ENCODE data around the gene SRD5A3.

- no peak for TF ChIP-seq CTCF (IDR thresholded peaks at IDR 0.05 in 8 of 11, conservative IDR thresholded peaks at IDR 0.05 in 3 of 11)
- TF ChIP-seq POLR2A (IDR thresholded peaks at IDR 0.05) = no peak
- TF ChIP-seq POLR2AphosphoS5 (IDR thresholded peaks at IDR 0.05) = peak in 1 of 3 donors; percentile 23
Measured at GRCh38 chr4:55396308-55397125, 50.5 kb downstream of the SRD5A3 start.

Data from spleen (tissue), 7 donors.